Bronchial epithelial cell (primary cell): ENCODE results near the gene GJD3. TPM values are rescaled to one million over a fixed set of nuclear protein-coding genes. Genes with fewer than 3 reads are reported as not detected.
A peak's percentile ranks its signal among the peaks of the same experiment; 100 is the strongest.

Experiments
- DNase-seq: peaks from one replicate; pipeline ENCODE4 v3.0.0-alpha.2; 2010; ENCODE audit warnings: low read depth
- FAIRE-seq: peaks from 2 replicates; lab custom pipeline; 2011; peaks lifted over from hg19 to GRCh38; lab: Jason Lieb, UNC
- H3K27me3 ChIP-seq: 2 replicates; pipeline ENCODE4 v1.5.1; 2011; ENCODE audit warnings: low read length; ENCODE audit not compliant: control insufficient read depth, insufficient read depth
- H3K36me3 ChIP-seq: 2 replicates; pipeline ENCODE4 v1.5.1; 2011; ENCODE audit warnings: low read length; ENCODE audit not compliant: control insufficient read depth, insufficient read depth
- H3K4me3 ChIP-seq: 2 replicates; pipeline ENCODE4 v1.5.1; 2011; ENCODE audit warnings: mild to moderate bottlenecking, low read depth, low read length, control low read depth
- total RNA-seq: library from RNA; depleted of rRNA; stranded (reverse); fragments of >200 nt; gene quantifications from 2 replicates; pipeline ENCODE4 v1.2.1, GENCODE V29; 2014
- TF ChIP-seq, protein P1 (sequence below): IDR thresholded peaks from 2 replicates; pipeline ENCODE4 v1.5.1; 2011; ENCODE audit warnings: mild to moderate bottlenecking, moderate library complexity, low read length, control low read depth, inconsistent platforms; ENCODE audit not compliant: insufficient read depth, severe bottlenecking

Gene GJD3
- total RNA-seq, 1 donor from 2014 or later, result 0.53 TPM

DNA sequence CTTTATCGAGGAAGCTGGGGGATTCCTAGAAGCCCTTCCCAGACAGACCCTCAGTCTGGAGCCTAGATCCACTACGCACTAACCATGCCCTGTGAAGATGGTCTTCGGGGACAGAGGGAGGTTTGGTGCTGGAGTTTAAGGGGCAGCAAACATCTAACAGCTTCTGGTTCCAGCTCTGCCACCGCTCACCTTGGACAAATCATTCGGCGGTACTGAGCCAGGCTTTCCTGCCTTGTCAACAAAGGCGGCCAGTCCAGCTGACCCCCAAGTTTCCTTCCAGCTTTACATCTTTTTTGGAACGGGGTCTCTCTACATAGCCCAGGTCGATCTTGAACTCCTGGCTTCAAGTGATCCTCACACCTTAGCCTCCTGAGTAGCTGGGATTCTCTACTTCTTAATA lies 369 bp upstream of the GJD3 start:
- DNase-seq (no peak), FAIRE-seq (no peak)
- Histone ChIP-seq H3K4me3 (no peak overlapping the region), H3K36me3 (no peaks in the 10 kb centered on the region), H3K27me3 (no peaks in the 10 kb centered on the region)
- TF ChIP-seq, protein P1, sequence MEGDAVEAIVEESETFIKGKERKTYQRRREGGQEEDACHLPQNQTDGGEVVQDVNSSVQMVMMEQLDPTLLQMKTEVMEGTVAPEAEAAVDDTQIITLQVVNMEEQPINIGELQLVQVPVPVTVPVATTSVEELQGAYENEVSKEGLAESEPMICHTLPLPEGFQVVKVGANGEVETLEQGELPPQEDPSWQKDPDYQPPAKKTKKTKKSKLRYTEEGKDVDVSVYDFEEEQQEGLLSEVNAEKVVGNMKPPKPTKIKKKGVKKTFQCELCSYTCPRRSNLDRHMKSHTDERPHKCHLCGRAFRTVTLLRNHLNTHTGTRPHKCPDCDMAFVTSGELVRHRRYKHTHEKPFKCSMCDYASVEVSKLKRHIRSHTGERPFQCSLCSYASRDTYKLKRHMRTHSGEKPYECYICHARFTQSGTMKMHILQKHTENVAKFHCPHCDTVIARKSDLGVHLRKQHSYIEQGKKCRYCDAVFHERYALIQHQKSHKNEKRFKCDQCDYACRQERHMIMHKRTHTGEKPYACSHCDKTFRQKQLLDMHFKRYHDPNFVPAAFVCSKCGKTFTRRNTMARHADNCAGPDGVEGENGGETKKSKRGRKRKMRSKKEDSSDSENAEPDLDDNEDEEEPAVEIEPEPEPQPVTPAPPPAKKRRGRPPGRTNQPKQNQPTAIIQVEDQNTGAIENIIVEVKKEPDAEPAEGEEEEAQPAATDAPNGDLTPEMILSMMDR, result no peak

DNA sequence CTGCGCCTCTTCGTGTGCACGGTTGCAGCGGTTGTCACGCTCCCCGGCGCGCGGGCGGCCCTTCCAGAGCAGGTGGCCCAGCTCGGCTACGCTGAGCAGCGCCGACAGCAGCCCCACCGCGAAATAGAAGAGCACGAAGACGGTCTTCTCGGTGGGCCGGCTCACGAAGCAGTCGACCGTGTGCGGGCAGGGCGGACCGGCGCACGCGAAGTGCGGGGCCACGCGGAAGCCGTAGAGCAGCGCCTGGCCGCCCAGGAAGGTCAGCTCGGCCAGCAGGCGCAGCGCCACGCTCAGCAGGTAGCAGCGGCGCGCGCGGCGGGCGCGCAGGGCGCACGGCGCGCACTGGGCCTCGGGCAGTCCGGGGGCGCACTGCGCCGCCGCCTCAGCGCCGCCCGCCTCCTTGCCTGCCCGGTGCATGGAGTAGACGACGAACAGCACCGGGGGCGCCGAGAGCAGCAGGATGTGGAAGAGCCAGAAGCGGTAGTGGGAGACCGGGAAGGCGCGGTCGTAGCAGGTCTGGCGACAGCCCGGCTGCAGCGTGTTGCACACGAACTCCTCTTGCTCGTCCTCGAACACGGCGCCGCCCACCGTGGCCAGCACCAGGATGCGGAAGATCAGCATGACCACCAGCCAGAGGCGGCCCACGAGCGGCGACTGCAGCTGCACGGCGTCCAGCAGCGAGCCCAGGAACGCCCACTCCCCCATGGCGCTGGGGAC lies 1.3 kb downstream of the GJD3 start:
- DNase-seq (no peak), FAIRE-seq (no peak)
- Histone ChIP-seq H3K4me3 (peak overlapping the region; percentile 52), H3K27me3 (no peaks in the 10 kb centered on the region), H3K36me3 (no peaks in the 10 kb centered on the region)
- TF ChIP-seq, protein P1, result no peak

DNA sequence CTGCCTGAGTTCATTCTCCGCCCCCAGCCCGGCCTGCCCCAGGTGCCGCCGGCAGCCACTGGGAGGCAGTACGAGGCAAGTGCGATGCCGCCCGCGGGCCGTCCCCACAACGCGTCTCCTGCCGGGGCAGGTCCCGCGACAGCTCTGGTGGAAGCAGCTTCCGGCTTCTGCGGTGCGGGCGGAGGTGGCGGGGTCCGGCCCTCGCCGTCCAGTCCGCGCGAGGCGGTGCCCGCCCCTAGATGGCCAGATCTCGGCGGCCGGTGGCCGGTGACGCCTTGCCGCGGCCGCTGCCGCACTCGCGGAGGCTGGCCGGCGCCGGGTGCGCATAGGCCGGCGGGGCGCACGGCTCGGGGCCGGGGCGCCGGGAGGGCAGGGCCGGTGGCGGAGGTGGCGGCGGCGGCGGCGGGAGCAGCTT lies 1.8 kb downstream of the GJD3 start:
- DNase-seq (peak; percentile 40), FAIRE-seq (no peak)
- H3K4me3 ChIP-seq, result peak overlapping the region; percentile 52
- TF ChIP-seq, protein P1, result peak; percentile 79
- no peaks in the 10 kb centered on the region for H3K36me3 ChIP-seq
- no peaks in the 10 kb centered on the region for H3K27me3 ChIP-seq

DNA sequence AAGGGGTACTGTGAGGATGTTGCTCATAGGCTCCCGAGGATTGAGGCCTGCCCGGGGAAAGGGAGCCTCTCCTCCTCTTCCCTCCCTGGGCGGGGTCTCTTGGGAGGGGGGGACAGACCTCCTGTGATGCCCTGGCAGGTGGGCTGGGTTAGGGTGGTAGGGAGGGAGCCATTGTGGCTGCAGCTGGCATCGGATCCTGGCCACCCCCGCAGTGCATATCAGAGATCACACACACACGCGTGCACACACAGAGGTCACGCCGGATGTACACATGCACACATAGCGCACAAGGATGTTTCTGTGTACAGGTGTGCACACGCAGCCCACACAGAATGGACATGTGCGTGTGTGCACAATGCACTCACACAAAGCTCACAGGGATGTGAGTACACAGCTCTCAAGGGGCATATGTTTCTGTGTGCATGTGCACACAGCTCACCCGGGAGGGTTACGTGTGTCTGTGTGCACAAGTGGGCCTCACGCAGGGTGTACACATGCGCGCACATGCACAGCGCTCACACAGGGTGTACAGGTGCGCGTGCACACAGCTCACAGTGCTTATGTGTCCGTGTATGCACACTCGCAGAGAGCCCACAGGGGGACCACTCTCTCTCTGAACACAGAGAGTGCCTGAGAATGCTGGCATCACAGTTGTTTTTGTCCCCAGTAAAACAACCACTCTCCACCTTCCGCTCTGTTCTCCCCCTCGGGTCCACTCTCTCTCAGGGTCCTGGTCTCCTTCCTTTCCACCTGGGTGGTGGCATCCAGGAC lies 2.4 kb downstream of the GJD3 start:
- no peaks in the 10 kb centered on the region for H3K36me3 ChIP-seq
- TF ChIP-seq, protein P1, result no peak
- peak; percentile 36 for FAIRE-seq
- no peak for DNase-seq
- peak overlapping the region; percentile 52 for H3K4me3 ChIP-seq
- no peaks in the 10 kb centered on the region for H3K27me3 ChIP-seq

DNA sequence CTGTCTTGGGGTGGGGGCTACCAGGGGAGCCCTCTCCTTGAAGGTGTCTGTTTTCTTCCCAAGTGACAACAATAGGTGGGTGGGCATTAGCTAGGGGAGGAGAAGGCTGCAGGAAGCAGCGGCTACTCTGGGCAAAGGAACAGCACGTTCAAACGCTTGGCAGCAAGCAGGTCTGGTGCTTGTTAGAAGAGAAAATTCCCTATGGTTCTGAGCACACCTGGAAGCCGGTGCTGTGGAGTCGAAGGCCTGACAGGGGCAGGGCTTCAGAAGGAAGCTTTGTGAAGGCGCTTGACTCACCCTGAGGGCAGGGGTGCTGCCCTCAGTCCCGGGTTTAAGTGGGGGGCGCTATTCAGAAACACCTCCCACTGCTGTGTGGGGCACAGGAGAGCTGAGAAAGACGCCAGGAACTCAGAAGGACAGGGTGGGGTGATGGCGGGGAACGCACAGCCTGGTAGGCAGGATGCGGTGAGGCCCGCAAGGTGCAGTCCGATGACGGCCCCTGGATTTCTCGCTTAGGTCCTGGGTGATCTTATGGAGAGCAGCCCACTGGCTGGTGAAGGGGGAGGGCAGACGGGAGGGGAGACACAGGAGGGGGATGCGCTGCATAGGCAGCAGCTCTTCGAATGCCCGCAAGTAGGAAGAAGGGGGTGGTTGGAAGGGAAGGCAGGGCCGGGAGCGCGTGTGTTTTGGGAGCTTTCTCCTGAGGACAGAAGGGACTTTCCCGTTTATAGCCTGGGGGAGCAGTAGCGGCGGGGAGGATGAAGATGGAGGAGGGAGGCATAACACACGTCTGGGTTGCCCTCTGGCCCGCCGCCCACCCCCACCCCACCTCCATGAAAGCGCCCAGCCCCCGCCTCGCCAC lies 3.2 kb downstream of the GJD3 start:
- no peak for FAIRE-seq
- TF ChIP-seq, protein P1, result no peak

More for the DNA sequence above, 3.2 kb downstream of the GJD3 start:
- Histone ChIP-seq H3K27me3 (no peaks in the 10 kb centered on the region), H3K36me3 (peaks cover under 1% of the 10 kb centered on the region), H3K4me3 (no peak overlapping the region)
- no peak for DNase-seq
